GM21526 (cell line): ENCODE results near the gene COPZ2.

Source experiments
- ATAC-seq: cut with Tn5 transposase; IDR thresholded peaks from one replicate; pipeline ENCODE4 v1.9.1; 2021; ENCODE audit warnings: moderate library complexity; ENCODE audit not compliant: unreplicated experiment, low FRiP score

COPZ2 gene

GRCh38 chr17:48056879-48057278 lies 19.3 kb upstream of the COPZ2 start:
- ATAC-seq, result no peak

GRCh38 chr17:48056246-48056745 lies 18.7 kb upstream of the COPZ2 start:
- ATAC-seq, result no peak

- no peak for ATAC-seq
Observed at GRCh38 chr17:48055531-48056245, 18.1 kb upstream of the COPZ2 start.

GRCh38 chr17:48054238-48055185 lies 16.9 kb upstream of the COPZ2 start:
- no peak for ATAC-seq

GRCh38 chr17:48053758-48054237 lies 16.2 kb upstream of the COPZ2 start:
- ATAC-seq, result no peak

GRCh38 chr17:48052956-48053757 lies 15.6 kb upstream of the COPZ2 start:
- no peak for ATAC-seq

- no peak for ATAC-seq
Observed at GRCh38 chr17:48051706-48052486, 14.3 kb upstream of the COPZ2 start.

- no peak for ATAC-seq
Observed at GRCh38 chr17:48051283-48051682, 13.7 kb upstream of the COPZ2 start.

GRCh38 chr17:48048384-48049126 lies 11.0 kb upstream of the COPZ2 start:
- peak; percentile 22 for ATAC-seq

GRCh38 chr17:48047741-48048383 lies 10.3 kb upstream of the COPZ2 start, which contains the start of gene NFE2L1:
Gene NFE2L1, plus strand, starts transcription at chr17:48048359. Its CDS starts 2,760 bp downstream, at chr17:48051119.
- ATAC-seq, result peak; percentile 82

GRCh38 chr17:48047113-48047740 lies 9.6 kb upstream of the COPZ2 start:
- no peak for ATAC-seq

- ATAC-seq, result no peak
Observed at GRCh38 chr17:48046296-48046695, 8.7 kb upstream of the COPZ2 start.

GRCh38 chr17:48045316-48046001 lies 7.9 kb upstream of the COPZ2 start:
- ATAC-seq, result no peak

- ATAC-seq, result no peak
Observed at GRCh38 chr17:48044851-48045250, 7.3 kb upstream of the COPZ2 start.

GRCh38 chr17:48043176-48043575 lies 5.6 kb upstream of the COPZ2 start:
- no peak for ATAC-seq

- ATAC-seq, result no peak
Observed at GRCh38 chr17:48038687-48039086, 1.1 kb upstream of the COPZ2 start.

GRCh38 chr17:48037838-48038323 lies 284 bp upstream of the COPZ2 start:
- no peak for ATAC-seq
